ENCODE data around the gene PKD2.
"Not testable (repeated sequence)": the region's sequence is repeated elsewhere in the genome, so short reads cannot be mapped to it uniquely, and the experiment has no call there.

PKD2 gene

DNA sequence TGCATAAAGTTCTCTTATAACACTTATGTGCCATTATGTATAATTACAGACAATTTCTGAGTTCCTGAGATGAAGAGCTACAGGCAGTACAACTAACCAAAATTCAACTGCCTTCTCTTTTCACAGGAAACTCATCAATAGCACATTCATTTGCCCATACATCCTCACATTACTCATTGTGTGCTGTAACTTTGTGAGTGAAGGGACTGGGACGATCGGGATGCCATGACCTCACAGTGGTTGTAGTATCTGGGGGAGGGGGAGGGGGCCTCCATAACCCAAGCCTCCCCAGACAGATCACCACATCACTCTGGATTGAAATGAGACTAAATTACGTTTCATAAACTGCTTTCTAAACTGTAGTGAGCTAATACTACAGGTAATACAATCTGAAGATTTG is 90.3 kb downstream of the PKD2 start:
- H3K4me3 ChIP-seq (ENCODE audit: low read length in 2 of 2): no peak overlapping the region
- no peak overlapping the region for H3K9ac ChIP-seq (ENCODE audit: low read length in 2 of 2)
- H3K36me3 ChIP-seq (ENCODE audit: control insufficient read depth in 2 of 2, insufficient read depth in 2 of 2, low read length in 2 of 2): no peaks in the 10 kb centered on the region
- no peaks in the 10 kb centered on the region for H3K4me1 ChIP-seq (ENCODE audit: control insufficient read depth, insufficient read depth, low read length)
- H3K27ac ChIP-seq (ENCODE audit: low read length): no peak overlapping the region
- no peaks in the 10 kb centered on the region for H3K27me3 ChIP-seq (ENCODE audit: control insufficient read depth in 1 of 2, insufficient read depth in 2 of 2, low read length in 2 of 2)
- H3K9me3 ChIP-seq (ENCODE audit: control insufficient read depth in 2 of 2, low read length in 2 of 2): peaks cover 0 to 4% of the 10 kb centered on the region in 2 donors

DNA sequence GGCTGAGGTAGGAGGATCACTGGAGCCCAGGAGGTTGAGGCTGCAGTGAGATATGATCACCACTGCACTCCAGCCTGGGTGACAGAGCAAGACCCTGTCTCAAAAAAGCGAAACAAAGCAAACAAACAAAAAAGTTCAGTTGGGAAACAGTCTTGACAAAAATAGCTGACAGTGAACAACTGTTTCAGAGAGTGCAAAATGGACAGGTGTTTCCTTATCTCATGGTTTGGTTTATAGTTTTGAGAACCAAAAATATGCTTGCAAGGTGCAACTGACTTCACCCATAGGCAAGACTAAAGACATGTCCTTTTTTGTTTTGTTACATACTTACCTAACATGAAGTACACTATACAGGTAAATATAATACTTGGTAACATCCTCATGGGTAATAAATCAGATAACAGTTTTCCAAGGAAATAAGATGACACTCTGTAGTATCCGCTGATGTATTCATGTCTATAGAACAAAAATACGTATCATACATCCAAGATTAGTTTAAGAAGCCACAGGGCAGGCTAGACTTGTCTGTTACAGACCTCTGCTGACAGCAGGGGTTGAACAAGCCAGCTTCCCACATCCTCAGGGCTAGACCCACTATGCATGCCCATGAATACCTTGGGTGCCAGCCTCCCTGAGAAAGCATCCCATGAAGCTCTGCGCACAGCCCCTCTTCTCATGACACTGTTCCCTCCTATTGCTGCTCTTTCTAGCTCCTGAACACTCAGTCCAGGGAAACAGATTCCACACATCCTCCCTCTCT is 91.7 kb downstream of the PKD2 start:
- H3K36me3 ChIP-seq (ENCODE audit: control insufficient read depth in 2 of 2, insufficient read depth in 2 of 2, low read length in 2 of 2): no peaks in the 10 kb centered on the region
- H3K9ac ChIP-seq (ENCODE audit: low read length in 2 of 2): no peak overlapping the region
- H3K4me1 ChIP-seq (ENCODE audit: control insufficient read depth, insufficient read depth, low read length): no peaks in the 10 kb centered on the region
- H3K27me3 ChIP-seq (ENCODE audit: control insufficient read depth in 1 of 2, insufficient read depth in 2 of 2, low read length in 2 of 2): no peaks in the 10 kb centered on the region
- H3K9me3 ChIP-seq (ENCODE audit: control insufficient read depth in 2 of 2, low read length in 2 of 2): peaks cover 0 to 4% of the 10 kb centered on the region in 2 donors
- no peak overlapping the region for H3K4me3 ChIP-seq (ENCODE audit: low read length in 2 of 2)
- H3K27ac ChIP-seq (ENCODE audit: low read length): no peak overlapping the region

DNA sequence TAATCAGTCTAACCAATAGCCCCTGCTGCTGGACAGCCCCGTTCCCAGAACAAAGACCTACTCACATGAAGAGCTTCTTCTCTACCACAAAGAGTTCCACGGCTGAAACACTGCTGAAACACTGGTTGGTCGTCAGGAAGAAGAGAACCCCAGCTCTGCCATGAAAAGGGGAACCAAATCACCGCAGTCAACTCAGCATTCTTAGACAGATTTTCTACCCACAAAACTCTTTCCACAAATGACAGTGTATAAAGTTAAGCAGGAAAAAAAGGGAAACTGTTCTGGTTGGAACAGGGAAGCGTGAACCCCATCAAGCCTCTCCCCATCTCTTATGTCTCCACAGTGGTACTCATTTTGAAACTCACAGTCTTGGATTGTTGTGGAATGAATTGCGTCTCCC is 93.7 kb downstream of the PKD2 start:
- Histone ChIP-seq H3K9ac (ENCODE audit: low read length in 2 of 2) (no peak overlapping the region), H3K9me3 (ENCODE audit: control insufficient read depth in 2 of 2, low read length in 2 of 2) (peaks cover 0 to 4% of the 10 kb centered on the region in 2 donors), H3K36me3 (ENCODE audit: control insufficient read depth in 2 of 2, insufficient read depth in 2 of 2, low read length in 2 of 2) (no peaks in the 10 kb centered on the region), H3K4me3 (ENCODE audit: low read length in 2 of 2) (no peak overlapping the region), H3K4me1 (ENCODE audit: control insufficient read depth, insufficient read depth, low read length) (no peaks in the 10 kb centered on the region), H3K27me3 (ENCODE audit: control insufficient read depth in 1 of 2, insufficient read depth in 2 of 2, low read length in 2 of 2) (no peaks in the 10 kb centered on the region), H3K27ac (ENCODE audit: low read length) (no peak overlapping the region)

DNA sequence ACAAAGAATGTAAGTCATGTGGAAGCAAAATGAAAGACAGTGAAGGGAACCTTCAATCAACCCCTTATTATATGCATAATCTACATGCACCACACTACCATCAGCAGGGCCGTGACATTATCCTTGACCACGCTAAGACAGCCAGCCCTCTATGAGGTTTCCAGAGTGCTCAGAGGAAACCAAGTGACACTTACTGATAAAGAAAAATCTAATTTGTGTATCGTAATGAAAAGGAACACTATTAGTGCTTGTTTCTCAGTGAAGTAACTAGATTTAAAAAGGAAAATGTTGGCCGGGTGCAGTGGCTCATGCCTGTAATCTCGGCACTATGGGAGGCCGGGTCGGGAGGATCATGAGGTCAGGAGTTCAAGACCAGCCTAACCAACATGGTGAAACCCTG is 94.6 kb downstream of the PKD2 start:
- Histone ChIP-seq H3K36me3 (ENCODE audit: control insufficient read depth in 2 of 2, insufficient read depth in 2 of 2, low read length in 2 of 2) (no peaks in the 10 kb centered on the region), H3K9ac (ENCODE audit: low read length in 2 of 2) (no peak overlapping the region), H3K27ac (ENCODE audit: low read length) (no peak overlapping the region), H3K4me3 (ENCODE audit: low read length in 2 of 2) (no peak overlapping the region), H3K9me3 (ENCODE audit: control insufficient read depth in 2 of 2, low read length in 2 of 2) (peaks cover 0 to 4% of the 10 kb centered on the region in 2 donors), H3K4me1 (ENCODE audit: control insufficient read depth, insufficient read depth, low read length) (no peaks in the 10 kb centered on the region), H3K27me3 (ENCODE audit: control insufficient read depth in 1 of 2, insufficient read depth in 2 of 2, low read length in 2 of 2) (no peaks in the 10 kb centered on the region)

DNA sequence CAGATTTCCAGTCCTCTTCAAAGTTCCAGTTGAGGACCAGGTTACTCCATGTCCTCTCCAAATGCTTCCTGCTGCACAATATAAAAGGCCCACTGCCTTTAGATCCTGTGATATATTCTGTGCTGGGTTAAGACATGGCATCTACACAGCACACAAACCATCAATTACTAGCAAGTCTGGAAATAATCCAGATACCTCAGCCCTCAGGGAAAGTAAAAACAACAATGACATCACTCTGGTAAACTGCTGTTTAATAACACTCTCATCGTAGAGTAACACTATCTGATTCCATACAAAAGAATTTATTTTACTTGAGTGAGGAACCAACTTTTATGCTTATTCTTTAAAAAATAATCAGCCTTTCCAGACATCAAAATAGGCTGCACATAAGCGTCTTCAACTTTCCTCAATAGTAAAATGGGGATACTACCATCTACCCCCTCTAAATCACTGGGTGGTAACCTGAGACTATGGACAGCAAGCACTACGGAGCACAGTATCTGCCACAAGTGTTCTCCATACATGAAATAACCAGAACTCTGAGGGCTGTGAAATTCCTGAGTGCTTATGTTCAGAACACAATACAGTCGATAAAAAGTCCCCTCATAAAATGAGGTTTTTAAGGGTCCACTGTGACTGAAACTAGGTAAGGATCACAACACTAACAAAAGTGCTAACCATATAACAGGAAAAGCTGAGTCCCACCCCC is 97.6 kb downstream of the PKD2 start:
- H3K9ac ChIP-seq (ENCODE audit: low read length in 2 of 2): no peak overlapping the region
- H3K27ac ChIP-seq (ENCODE audit: low read length): no peak overlapping the region

DNA sequence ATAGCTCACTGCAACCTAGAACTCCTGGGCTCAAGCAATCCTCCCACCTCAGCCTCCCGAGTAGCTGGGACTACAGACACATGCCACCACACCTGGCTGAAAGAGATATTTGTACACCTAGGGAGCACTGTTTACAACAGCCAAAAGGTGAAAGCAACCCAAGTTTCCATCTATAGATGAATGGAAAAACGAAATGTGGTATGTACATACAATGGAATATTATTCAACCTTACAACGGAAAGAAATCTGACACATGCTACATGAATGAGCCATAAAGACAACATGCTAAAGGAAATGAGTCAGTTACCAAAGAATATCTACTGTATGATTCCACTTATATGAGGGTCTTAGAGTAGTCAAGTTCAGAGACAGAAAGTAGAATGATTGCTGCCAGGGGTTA is 98.8 kb downstream of the PKD2 start:
- Histone ChIP-seq H3K9me3 (ENCODE audit: control insufficient read depth in 2 of 2, low read length in 2 of 2) (no peaks in the 10 kb centered on the region), H3K27ac (ENCODE audit: low read length) (no peak overlapping the region), H3K27me3 (ENCODE audit: control insufficient read depth in 1 of 2, insufficient read depth in 2 of 2, low read length in 2 of 2) (no peaks in the 10 kb centered on the region), H3K4me3 (ENCODE audit: low read length in 2 of 2) (no peak overlapping the region), H3K9ac (ENCODE audit: low read length in 2 of 2) (no peak overlapping the region), H3K36me3 (ENCODE audit: control insufficient read depth in 2 of 2, insufficient read depth in 2 of 2, low read length in 2 of 2) (no peaks in the 10 kb centered on the region), H3K4me1 (ENCODE audit: control insufficient read depth, insufficient read depth, low read length) (peaks cover 2% of the 10 kb centered on the region)

More for the DNA sequence above, 97.6 kb downstream of the PKD2 start:
- Histone ChIP-seq H3K27me3 (ENCODE audit: control insufficient read depth in 1 of 2, insufficient read depth in 2 of 2, low read length in 2 of 2) (no peaks in the 10 kb centered on the region), H3K36me3 (ENCODE audit: control insufficient read depth in 2 of 2, insufficient read depth in 2 of 2, low read length in 2 of 2) (no peaks in the 10 kb centered on the region), H3K4me1 (ENCODE audit: control insufficient read depth, insufficient read depth, low read length) (peaks cover 2% of the 10 kb centered on the region), H3K9me3 (ENCODE audit: control insufficient read depth in 2 of 2, low read length in 2 of 2) (no peaks in the 10 kb centered on the region), H3K4me3 (ENCODE audit: low read length in 2 of 2) (no peak overlapping the region)

DNA sequence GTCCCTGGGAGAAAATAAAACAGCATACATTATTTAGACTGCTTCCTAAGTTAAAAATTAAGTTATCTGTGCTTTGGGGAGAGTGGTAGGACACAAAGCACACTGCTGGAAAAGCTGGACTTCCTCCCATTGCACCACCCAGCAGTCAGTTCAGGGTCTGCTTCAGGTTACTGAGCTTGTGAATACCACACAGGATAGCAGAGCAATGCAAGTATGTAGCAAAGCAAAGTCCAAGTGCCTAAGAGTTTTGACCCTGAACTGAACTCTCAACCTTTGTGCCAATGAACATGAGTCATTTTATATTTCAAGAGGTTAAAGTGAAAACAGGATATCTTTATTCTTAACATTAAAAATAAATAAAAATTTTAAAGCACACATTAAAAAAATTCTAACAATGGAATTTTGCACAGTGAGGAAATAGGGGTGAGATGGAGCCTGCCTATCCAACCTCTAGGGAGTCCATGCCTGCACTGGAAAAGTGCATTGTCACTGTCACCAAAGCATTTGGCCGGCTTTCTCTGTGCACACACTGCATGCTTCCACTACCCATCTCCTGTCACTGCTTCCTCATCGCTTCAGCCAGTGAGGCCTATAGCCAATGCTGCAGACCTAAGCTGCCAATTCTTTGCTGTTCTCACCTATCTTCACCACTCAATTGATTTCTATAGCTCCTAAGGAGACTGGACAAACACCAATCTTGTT is 100.1 kb downstream of the PKD2 start:
- Histone ChIP-seq H3K4me3 (ENCODE audit: low read length in 2 of 2) (no peak overlapping the region), H3K4me1 (ENCODE audit: control insufficient read depth, insufficient read depth, low read length) (peaks cover 2% of the 10 kb centered on the region), H3K9ac (ENCODE audit: low read length in 2 of 2) (no peak overlapping the region), H3K9me3 (ENCODE audit: control insufficient read depth in 2 of 2, low read length in 2 of 2) (no peaks in the 10 kb centered on the region), H3K27me3 (ENCODE audit: control insufficient read depth in 1 of 2, insufficient read depth in 2 of 2, low read length in 2 of 2) (no peaks in the 10 kb centered on the region), H3K36me3 (ENCODE audit: control insufficient read depth in 2 of 2, insufficient read depth in 2 of 2, low read length in 2 of 2) (no peaks in the 10 kb centered on the region), H3K27ac (ENCODE audit: low read length) (no peak overlapping the region)

DNA sequence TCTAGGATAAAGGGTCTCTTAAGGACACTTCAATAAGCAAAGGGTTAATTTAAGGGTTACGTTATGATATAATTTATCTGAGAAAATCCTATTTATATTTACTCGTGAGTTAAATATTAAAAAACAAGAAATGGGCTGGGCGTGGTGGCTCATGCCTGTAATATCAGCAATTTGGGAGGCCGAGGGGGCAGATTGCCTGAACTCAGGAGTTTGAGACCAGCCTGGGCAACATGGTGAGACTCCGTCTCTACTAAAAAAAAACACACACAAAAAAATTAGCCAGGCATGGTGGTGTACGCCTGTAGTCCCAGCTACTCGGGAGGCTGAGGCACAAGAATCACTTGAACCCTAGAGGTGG is 100.7 kb downstream of the PKD2 start:
- H3K9me3 ChIP-seq (ENCODE audit: control insufficient read depth in 2 of 2, low read length in 2 of 2); H3K4me3 ChIP-seq (ENCODE audit: low read length in 2 of 2); H3K4me1 ChIP-seq (ENCODE audit: control insufficient read depth, insufficient read depth, low read length); H3K36me3 ChIP-seq (ENCODE audit: control insufficient read depth in 2 of 2, insufficient read depth in 2 of 2, low read length in 2 of 2); H3K9ac ChIP-seq (ENCODE audit: low read length in 2 of 2); H3K27ac ChIP-seq (ENCODE audit: low read length); H3K27me3 ChIP-seq (ENCODE audit: control insufficient read depth in 1 of 2, insufficient read depth in 2 of 2, low read length in 2 of 2): not testable (repeated sequence)

DNA sequence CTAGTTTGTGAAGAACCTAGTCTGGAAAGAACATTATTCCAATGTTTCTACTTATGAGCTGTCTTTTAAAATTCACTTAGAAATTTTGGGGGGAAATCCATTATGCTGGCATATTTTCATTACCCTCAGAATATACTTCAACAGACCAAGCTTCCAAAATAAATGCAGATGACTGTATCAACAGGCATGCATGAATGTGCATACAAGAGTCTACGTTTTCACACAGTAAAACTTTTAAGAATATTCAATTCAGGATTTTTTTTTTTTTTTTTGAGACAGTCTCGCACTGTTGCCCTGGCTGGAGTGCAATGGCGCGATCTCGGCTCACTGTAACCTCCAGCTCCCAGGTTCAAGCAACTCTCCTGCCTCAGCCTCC is 101.3 kb downstream of the PKD2 start:
- Histone ChIP-seq H3K36me3 (ENCODE audit: control insufficient read depth in 2 of 2, insufficient read depth in 2 of 2, low read length in 2 of 2) (no peaks in the 10 kb centered on the region), H3K27ac (ENCODE audit: low read length) (no peak overlapping the region), H3K27me3 (ENCODE audit: control insufficient read depth in 1 of 2, insufficient read depth in 2 of 2, low read length in 2 of 2) (no peaks in the 10 kb centered on the region), H3K4me3 (ENCODE audit: low read length in 2 of 2) (no peak overlapping the region), H3K9ac (ENCODE audit: low read length in 2 of 2) (no peak overlapping the region), H3K4me1 (ENCODE audit: control insufficient read depth, insufficient read depth, low read length) (peaks cover 2% of the 10 kb centered on the region), H3K9me3 (ENCODE audit: control insufficient read depth in 2 of 2, low read length in 2 of 2) (no peaks in the 10 kb centered on the region)

DNA sequence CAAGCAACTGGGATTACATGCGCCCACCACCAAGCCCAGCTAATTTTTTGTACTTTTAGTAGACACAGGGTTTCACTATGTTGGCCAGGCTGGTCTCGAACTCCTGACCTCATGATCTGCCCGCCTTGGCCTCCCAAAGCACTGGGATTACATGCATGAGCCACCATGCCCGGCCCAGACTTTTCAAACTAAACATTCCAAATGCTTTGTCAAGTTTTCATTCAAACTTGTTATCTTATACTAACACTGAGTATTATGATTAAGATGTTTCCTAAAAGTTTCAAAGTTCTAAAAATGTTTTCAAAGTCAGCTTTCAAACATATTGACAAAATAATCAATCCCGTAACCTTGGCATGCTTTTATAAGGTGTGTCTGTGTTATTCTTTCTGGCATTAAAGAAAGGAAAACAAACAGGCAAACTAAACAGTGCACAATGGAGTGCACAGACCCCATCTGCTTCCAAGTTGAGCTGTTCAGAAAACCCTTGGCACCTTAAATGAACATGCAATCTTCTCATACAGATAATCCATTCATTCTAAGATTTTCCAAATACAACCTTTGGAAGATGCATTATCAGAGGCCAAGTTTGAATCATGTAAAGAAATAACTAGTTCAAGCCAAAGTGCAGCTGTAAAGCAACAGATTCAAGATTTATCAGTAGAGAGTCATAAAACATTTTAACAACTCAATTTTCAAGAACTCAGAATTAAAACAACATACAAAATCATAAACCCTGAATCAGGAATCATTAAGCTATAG is 101.9 kb downstream of the PKD2 start:
- H3K4me3 ChIP-seq (ENCODE audit: low read length in 2 of 2): no peak overlapping the region
- H3K9me3 ChIP-seq (ENCODE audit: control insufficient read depth in 2 of 2, low read length in 2 of 2): no peaks in the 10 kb centered on the region
- peaks cover 2% of the 10 kb centered on the region for H3K4me1 ChIP-seq (ENCODE audit: control insufficient read depth, insufficient read depth, low read length)
- no peak overlapping the region for H3K27ac ChIP-seq (ENCODE audit: low read length)
- no peaks in the 10 kb centered on the region for H3K36me3 ChIP-seq (ENCODE audit: control insufficient read depth in 2 of 2, insufficient read depth in 2 of 2, low read length in 2 of 2)
- no peaks in the 10 kb centered on the region for H3K27me3 ChIP-seq (ENCODE audit: control insufficient read depth in 1 of 2, insufficient read depth in 2 of 2, low read length in 2 of 2)
- H3K9ac ChIP-seq (ENCODE audit: low read length in 2 of 2): no peak overlapping the region
